ENCODE results near the gene CCR8. TPM values are rescaled to one million over a fixed set of nuclear protein-coding genes. Genes with fewer than 3 reads are reported as not detected.

Gene CCR8
- total and polyA plus RNA-seq, 12 donors: not detected

DNA sequence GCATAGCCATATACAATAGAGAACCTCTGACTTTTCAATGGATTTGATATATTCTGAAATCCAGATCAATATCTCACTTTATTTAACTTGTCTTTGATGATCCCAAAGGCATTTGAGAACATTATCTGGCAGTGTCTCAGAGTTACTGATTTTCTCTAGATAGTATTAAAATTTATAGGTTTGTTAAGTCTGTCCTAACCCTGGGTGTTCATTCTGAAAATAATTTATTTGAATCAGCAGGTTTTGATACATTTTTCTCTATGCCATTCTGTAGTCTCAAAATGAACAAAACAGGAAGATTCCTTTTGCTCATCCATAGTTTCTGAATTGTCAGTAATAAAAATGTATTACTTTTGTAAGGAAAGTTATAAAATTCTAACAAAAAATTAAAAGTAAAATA lies 14.3 kb downstream of the CCR8 start:
- Histone ChIP-seq H3K27me3 (peaks cover 0 to 23% (median 7%) of the 10 kb centered on the region in 7 donors), H3K4me1 (no peaks in the 10 kb centered on the region), H3K9me3 (peaks cover 0 to 2% (median 0%) of the 10 kb centered on the region in 11 donors), H3K36me3 (no peaks in the 10 kb centered on the region), H3K4me3 (no peak overlapping the region), H3K27ac (no peak overlapping the region)
- intact Hi-C loops (cut with DNase I): no loop called here
- TF ChIP-seq, protein P1, sequence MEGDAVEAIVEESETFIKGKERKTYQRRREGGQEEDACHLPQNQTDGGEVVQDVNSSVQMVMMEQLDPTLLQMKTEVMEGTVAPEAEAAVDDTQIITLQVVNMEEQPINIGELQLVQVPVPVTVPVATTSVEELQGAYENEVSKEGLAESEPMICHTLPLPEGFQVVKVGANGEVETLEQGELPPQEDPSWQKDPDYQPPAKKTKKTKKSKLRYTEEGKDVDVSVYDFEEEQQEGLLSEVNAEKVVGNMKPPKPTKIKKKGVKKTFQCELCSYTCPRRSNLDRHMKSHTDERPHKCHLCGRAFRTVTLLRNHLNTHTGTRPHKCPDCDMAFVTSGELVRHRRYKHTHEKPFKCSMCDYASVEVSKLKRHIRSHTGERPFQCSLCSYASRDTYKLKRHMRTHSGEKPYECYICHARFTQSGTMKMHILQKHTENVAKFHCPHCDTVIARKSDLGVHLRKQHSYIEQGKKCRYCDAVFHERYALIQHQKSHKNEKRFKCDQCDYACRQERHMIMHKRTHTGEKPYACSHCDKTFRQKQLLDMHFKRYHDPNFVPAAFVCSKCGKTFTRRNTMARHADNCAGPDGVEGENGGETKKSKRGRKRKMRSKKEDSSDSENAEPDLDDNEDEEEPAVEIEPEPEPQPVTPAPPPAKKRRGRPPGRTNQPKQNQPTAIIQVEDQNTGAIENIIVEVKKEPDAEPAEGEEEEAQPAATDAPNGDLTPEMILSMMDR (IDR thresholded peaks at IDR 0.05): no peak
- ATAC-seq (no peak), DNase-seq (no peak)

DNA sequence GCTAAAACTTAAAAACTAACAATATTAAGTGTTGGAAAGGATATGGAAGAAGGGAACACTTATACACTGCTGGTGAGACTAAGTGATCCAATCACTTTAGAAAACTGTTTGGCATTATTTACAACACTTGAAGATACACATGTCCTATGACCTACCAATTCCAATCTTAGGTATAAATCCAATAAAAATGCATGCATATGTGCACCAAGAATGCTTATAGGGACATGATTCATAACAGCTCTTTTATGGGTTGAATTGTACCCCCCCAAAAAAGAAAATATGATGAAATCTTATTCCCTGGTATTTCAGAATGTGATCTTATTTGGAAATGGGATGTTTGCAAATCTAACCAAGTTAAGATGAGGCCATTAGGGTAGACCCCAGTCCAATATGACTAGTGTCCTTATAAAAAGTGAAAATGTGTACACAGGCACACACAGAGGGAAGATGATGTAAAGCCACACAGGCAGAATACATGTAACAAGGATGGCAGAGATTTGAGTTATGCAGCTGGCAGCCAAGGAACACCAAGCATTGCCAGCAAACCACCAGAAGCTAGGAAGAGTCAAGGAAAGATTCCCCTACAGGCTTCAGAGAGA lies 15.3 kb downstream of the CCR8 start:
- no peak for ATAC-seq
- Histone ChIP-seq H3K36me3 (no peaks in the 10 kb centered on the region), H3K27ac (no peak overlapping the region), H3K4me1 (no peaks in the 10 kb centered on the region), H3K27me3 (peaks cover 0 to 14% (median under 1%) of the 10 kb centered on the region in 7 donors), H3K9me3 (peaks cover 0 to 2% (median 0%) of the 10 kb centered on the region in 11 donors), H3K4me3 (no peak overlapping the region)
- DNase-seq: no peak
- intact Hi-C loops (cut with DNase I): no loop called here
- TF ChIP-seq, protein P1 (IDR thresholded peaks at IDR 0.05): no peak

DNA sequence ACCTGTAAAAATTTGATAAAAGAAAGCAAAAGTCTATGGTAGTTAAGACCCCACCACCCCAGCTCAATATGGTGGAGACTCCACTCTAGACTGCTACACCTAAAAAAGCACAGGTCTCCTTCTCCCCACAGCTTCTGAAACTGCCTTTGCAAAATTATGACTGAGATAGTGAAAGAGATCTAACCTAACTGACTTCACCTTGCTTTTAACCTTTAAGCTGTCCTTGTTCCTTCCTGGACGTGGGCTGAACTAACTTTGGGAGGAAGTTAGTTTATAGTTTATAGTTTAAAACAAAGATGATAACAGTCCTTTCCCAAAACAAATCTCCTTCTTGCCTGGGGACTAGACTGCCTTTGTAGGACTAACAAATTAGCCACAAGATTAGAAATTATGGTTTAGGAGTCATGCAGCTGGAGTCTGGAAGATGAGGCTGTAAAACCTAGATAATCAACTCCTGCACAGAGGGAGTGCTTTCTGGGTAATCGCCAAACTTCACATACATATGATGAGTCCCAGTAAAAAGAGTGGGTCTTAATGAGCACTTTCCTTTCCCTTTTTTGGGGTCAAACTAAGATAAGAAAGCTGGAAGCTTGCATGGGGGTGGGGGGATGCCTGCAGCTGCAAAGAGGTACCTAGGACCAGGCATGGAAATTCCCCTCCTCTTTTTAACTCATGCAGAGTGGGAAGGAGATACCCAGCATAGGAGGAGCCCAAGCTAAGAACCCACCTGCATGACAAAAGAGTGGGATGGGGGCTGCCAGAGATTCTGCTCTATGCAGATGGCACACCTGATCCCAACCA lies 17.5 kb downstream of the CCR8 start:
- H3K4me3 ChIP-seq: no peak overlapping the region

DNA sequence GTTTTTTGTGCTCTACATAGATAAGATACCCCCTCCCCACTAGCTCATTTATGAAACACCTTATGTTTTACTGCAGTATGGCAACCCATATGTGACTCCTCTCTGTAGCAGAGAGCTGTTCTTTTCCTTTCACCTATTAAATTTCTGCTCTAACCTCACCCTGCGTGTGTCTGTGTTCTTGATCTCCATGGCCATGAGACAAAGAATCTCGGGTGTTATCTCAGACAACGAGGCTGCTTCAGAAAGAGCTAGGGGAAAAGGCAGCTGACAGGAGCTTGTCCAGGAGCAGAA lies 18.0 kb downstream of the CCR8 start:
- Histone ChIP-seq H3K36me3 (no peaks in the 10 kb centered on the region), H3K9me3 (peaks cover 0 to 2% (median 0%) of the 10 kb centered on the region in 11 donors), H3K4me1 (no peaks in the 10 kb centered on the region), H3K27me3 (peaks cover 0 to 12% (median 0%) of the 10 kb centered on the region in 7 donors), H3K4me3 (no peak overlapping the region), H3K27ac (no peak overlapping the region)
- no peak for ATAC-seq
- TF ChIP-seq, protein P1 (IDR thresholded peaks at IDR 0.05): no peak
- 9 to 13% methylated on average over 3 of the region's 3 CpGs for WGBS, 2 donors
- intact Hi-C loops (cut with DNase I): no loop called here
- no peak for DNase-seq

More for the DNA sequence above, 17.5 kb downstream of the CCR8 start:
- no peak for ATAC-seq
- Histone ChIP-seq H3K9me3 (peaks cover 0 to 2% (median 0%) of the 10 kb centered on the region in 11 donors), H3K4me1 (no peaks in the 10 kb centered on the region), H3K27ac (no peak overlapping the region), H3K27me3 (peaks cover 0 to 12% (median 0%) of the 10 kb centered on the region in 7 donors), H3K36me3 (no peaks in the 10 kb centered on the region)
- intact Hi-C loops (cut with DNase I): no loop called here
- 43 to 66% methylated on average over 2 of the region's 2 CpGs for WGBS, 2 donors
- DNase-seq: no peak
- TF ChIP-seq, protein P1 (IDR thresholded peaks at IDR 0.05): no peak

Data from heart right ventricle (tissue), 16 donors.